Measurements from ENCODE around the gene TLR5. TPM values are rescaled to one million over a fixed set of nuclear protein-coding genes. Genes with fewer than 3 reads are reported as not detected.
A peak's percentile ranks its signal among the peaks of the same experiment; 100 is the strongest.

TLR5 gene
- total RNA-seq = under 1 TPM; 0.15 to 0.23 TPM

GRCh38 chr1:223142795-223143536 is at the start of gene TLR5:
Gene TLR5 (minus strand): TSS chr1:223143248. CDS start chr1:223113031, 30,217 bp downstream.
- peaks cover 10% of the 10 kb centered on the region for H3K9me3 Mint-ChIP-seq
- peaks cover 9% of the 10 kb centered on the region for H3K4me1 Mint-ChIP-seq
- peak; percentile 89 for DNase-seq
- CTCF ChIA-PET = interaction anchor here (0.6 to 2.8 kb wide), 11 partner anchors 8 to 541 kb away, joined by 3 to 33 read pairs (median 3); no protein-coding TSS in a partner anchor
- no peak within 1 kb of the TSS for H3K27ac Mint-ChIP-seq
- POLR2A ChIA-PET = interaction anchor here (1.0 to 2.2 kb wide), 3 partner anchors 9 to 87 kb away, joined by 3 to 9 read pairs (median 4); no protein-coding TSS in a partner anchor
- peaks cover 19% of the 10 kb centered on the region for H3K27me3 Mint-ChIP-seq
- peak within 1 kb of the TSS; percentile 57 for H3K4me3 Mint-ChIP-seq
- no peaks in the 10 kb centered on the region for H3K36me3 Mint-ChIP-seq (ENCODE audit: low read depth)

GRCh38 chr1:223189903-223190724 is 47.1 kb upstream of the TLR5 start:
- Mint-ChIP-seq H3K9me3 (no peaks in the 10 kb centered on the region), H3K4me1 (peaks cover 12% of the 10 kb centered on the region), H3K27ac (no peak overlapping the region), H3K36me3 (ENCODE audit: low read depth) (no peaks in the 10 kb centered on the region), H3K4me3 (no peak overlapping the region), H3K27me3 (peaks cover 49% of the 10 kb centered on the region)
- ChIA-PET POLR2A (interaction anchor here (1.0 kb wide), 1 partner anchor 40 kb away, joined by 5 read pairs; no protein-coding TSS in a partner anchor), CTCF (no interaction called here)
- peak; percentile 41 for DNase-seq

- H3K27ac Mint-ChIP-seq = no peak overlapping the region
- no peak for DNase-seq
- H3K36me3 Mint-ChIP-seq (ENCODE audit: low read depth) = no peaks in the 10 kb centered on the region
- H3K9me3 Mint-ChIP-seq = no peaks in the 10 kb centered on the region
- H3K27me3 Mint-ChIP-seq = peaks cover 51% of the 10 kb centered on the region
- POLR2A ChIA-PET = interaction anchor here (1.0 kb wide), 1 partner anchor 41 kb away, joined by 5 read pairs; no protein-coding TSS in a partner anchor
- CTCF ChIA-PET = no interaction called here
- H3K4me3 Mint-ChIP-seq = no peak overlapping the region
- peaks cover 12% of the 10 kb centered on the region for H3K4me1 Mint-ChIP-seq
Observed at GRCh38 chr1:223189525-223189902, 46.5 kb upstream of the TLR5 start.

GRCh38 chr1:223188618-223189356 is 45.7 kb upstream of the TLR5 start:
- H3K27me3 Mint-ChIP-seq = peaks cover 51% of the 10 kb centered on the region
- H3K4me1 Mint-ChIP-seq = peaks cover 12% of the 10 kb centered on the region
- H3K36me3 Mint-ChIP-seq (ENCODE audit: low read depth) = no peaks in the 10 kb centered on the region
- no peaks in the 10 kb centered on the region for H3K9me3 Mint-ChIP-seq
- POLR2A ChIA-PET = interaction anchor here (1.0 kb wide), 1 partner anchor 41 kb away, joined by 5 read pairs; no protein-coding TSS in a partner anchor
- no peak for DNase-seq
- H3K27ac Mint-ChIP-seq = no peak overlapping the region
- H3K4me3 Mint-ChIP-seq = no peak overlapping the region
- CTCF ChIA-PET = no interaction called here

- ChIA-PET CTCF (interaction anchor here (1.0 kb wide), 1 partner anchor 64 kb away, joined by 3 read pairs; no protein-coding TSS in a partner anchor), POLR2A (no interaction called here)
- H3K27ac Mint-ChIP-seq = no peak overlapping the region
- peaks cover 50% of the 10 kb centered on the region for H3K27me3 Mint-ChIP-seq
- DNase-seq = no peak
- H3K36me3 Mint-ChIP-seq (ENCODE audit: low read depth) = no peaks in the 10 kb centered on the region
- H3K9me3 Mint-ChIP-seq = no peaks in the 10 kb centered on the region
- peaks cover 12% of the 10 kb centered on the region for H3K4me1 Mint-ChIP-seq
- H3K4me3 Mint-ChIP-seq = no peak overlapping the region
Observed at GRCh38 chr1:223186800-223187199, 43.8 kb upstream of the TLR5 start.

- Mint-ChIP-seq H3K27ac (no peak overlapping the region), H3K4me1 (no peaks in the 10 kb centered on the region), H3K4me3 (no peak overlapping the region), H3K27me3 (peaks cover 47% of the 10 kb centered on the region), H3K36me3 (ENCODE audit: low read depth) (no peaks in the 10 kb centered on the region), H3K9me3 (no peaks in the 10 kb centered on the region)
- CTCF ChIA-PET = no interaction called here
- DNase-seq = no peak
- POLR2A ChIA-PET = no interaction called here
Observed at GRCh38 chr1:223183268-223183862, 40.3 kb upstream of the TLR5 start.

GRCh38 chr1:223180731-223181321 is 37.8 kb upstream of the TLR5 start:
- H3K27ac Mint-ChIP-seq = no peak overlapping the region
- no peak overlapping the region for H3K4me3 Mint-ChIP-seq
- POLR2A ChIA-PET = no interaction called here
- no peak for DNase-seq
- CTCF ChIA-PET = no interaction called here
- H3K27me3 Mint-ChIP-seq = peaks cover 28% of the 10 kb centered on the region
- no peaks in the 10 kb centered on the region for H3K9me3 Mint-ChIP-seq
- H3K36me3 Mint-ChIP-seq (ENCODE audit: low read depth) = no peaks in the 10 kb centered on the region
- no peaks in the 10 kb centered on the region for H3K4me1 Mint-ChIP-seq

- Mint-ChIP-seq H3K9me3 (no peaks in the 10 kb centered on the region), H3K27me3 (peaks cover 22% of the 10 kb centered on the region), H3K36me3 (ENCODE audit: low read depth) (no peaks in the 10 kb centered on the region), H3K27ac (no peak overlapping the region), H3K4me1 (no peaks in the 10 kb centered on the region), H3K4me3 (no peak overlapping the region)
- CTCF ChIA-PET = no interaction called here
- DNase-seq = no peak
- POLR2A ChIA-PET = no interaction called here
Observed at GRCh38 chr1:223179786-223180185, 36.7 kb upstream of the TLR5 start.

GRCh38 chr1:223179280-223179679 is 36.2 kb upstream of the TLR5 start:
- Mint-ChIP-seq H3K27ac (no peak overlapping the region), H3K4me3 (no peak overlapping the region), H3K9me3 (no peaks in the 10 kb centered on the region), H3K27me3 (peaks cover 22% of the 10 kb centered on the region), H3K36me3 (ENCODE audit: low read depth) (no peaks in the 10 kb centered on the region), H3K4me1 (no peaks in the 10 kb centered on the region)
- POLR2A ChIA-PET = no interaction called here
- CTCF ChIA-PET = no interaction called here
- no peak for DNase-seq

GRCh38 chr1:223177681-223178080 is 34.6 kb upstream of the TLR5 start:
- no peaks in the 10 kb centered on the region for H3K9me3 Mint-ChIP-seq
- DNase-seq = no peak
- no peaks in the 10 kb centered on the region for H3K4me1 Mint-ChIP-seq
- no peaks in the 10 kb centered on the region for H3K36me3 Mint-ChIP-seq (ENCODE audit: low read depth)
- ChIA-PET POLR2A (no interaction called here), CTCF (no interaction called here)
- peaks cover 20% of the 10 kb centered on the region for H3K27me3 Mint-ChIP-seq
- H3K4me3 Mint-ChIP-seq = no peak overlapping the region
- H3K27ac Mint-ChIP-seq = no peak overlapping the region

GRCh38 chr1:223176437-223176836 is 33.4 kb upstream of the TLR5 start:
- no peaks in the 10 kb centered on the region for H3K36me3 Mint-ChIP-seq (ENCODE audit: low read depth)
- no peak overlapping the region for H3K27ac Mint-ChIP-seq
- H3K9me3 Mint-ChIP-seq = no peaks in the 10 kb centered on the region
- peaks cover 13% of the 10 kb centered on the region for H3K27me3 Mint-ChIP-seq
- no peak for DNase-seq
- no peak overlapping the region for H3K4me3 Mint-ChIP-seq
- no peaks in the 10 kb centered on the region for H3K4me1 Mint-ChIP-seq
- ChIA-PET POLR2A (no interaction called here), CTCF (no interaction called here)

GRCh38 chr1:223175633-223176032 is 32.6 kb upstream of the TLR5 start:
- ChIA-PET POLR2A (no interaction called here), CTCF (no interaction called here)
- Mint-ChIP-seq H3K4me3 (no peak overlapping the region), H3K9me3 (no peaks in the 10 kb centered on the region), H3K36me3 (ENCODE audit: low read depth) (no peaks in the 10 kb centered on the region), H3K4me1 (no peaks in the 10 kb centered on the region), H3K27me3 (peaks cover 7% of the 10 kb centered on the region), H3K27ac (no peak overlapping the region)
- DNase-seq = no peak
